ENCODE data around the gene PPM1F. TPM values are rescaled to one million over a fixed set of nuclear protein-coding genes. Genes with fewer than 3 reads are reported as not detected.

Gene PPM1F
- total and polyA plus RNA-seq, 10 of the 15 experiments (the other 5 are each of a cell fraction or from before 2014, with no cell fraction given): 0.55 to 26.3 (median 9.7) TPM

DNA sequence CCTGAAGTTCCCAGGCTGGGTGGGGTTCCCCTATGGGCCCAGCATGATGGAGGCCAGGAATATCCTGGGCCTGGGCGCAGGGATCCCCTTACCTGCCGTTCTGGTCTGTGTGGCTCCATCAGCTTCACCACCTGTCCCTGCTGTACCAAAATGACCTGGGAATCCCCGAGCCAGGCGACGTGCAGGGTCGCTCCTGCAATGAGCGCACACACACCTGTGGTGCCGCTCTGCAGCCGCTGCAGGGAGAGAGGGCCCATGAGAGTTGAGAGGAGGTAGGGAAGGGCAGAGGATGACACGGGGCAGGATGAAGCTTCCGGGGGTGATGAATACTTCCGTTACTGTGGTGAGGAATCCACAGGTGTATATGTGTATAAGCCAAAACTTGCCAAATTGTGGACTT lies 21.6 kb downstream of the PPM1F start:
- ATAC-seq: no peak
- in situ Hi-C loops (cut with MboI) (loop anchor here (10.0 kb wide), 1 partner anchor 56 kb away; no protein-coding TSS in a partner anchor), intact Hi-C loops (cut with micrococcal nuclease; ENCODE audit: unreplicated experiment) (loop anchor here (10.0 kb wide), 1 partner anchor 156 kb away; no protein-coding TSS in a partner anchor)
- H3K27me3 ChIP-seq (replicated peaks in 1 of 2; ENCODE audit: control insufficient read depth in 2 of 2, insufficient read depth in 2 of 2, low read length in 1 of 2): no peaks in the 10 kb centered on the region
- no peaks in the 10 kb centered on the region for H3K4me1 ChIP-seq (ENCODE audit: control insufficient read depth, insufficient read depth, low read length)
- no peak overlapping the region for H2AFZ ChIP-seq (ENCODE audit: control insufficient read depth, low read depth, low read length)
- ChIA-PET POLR2A (no interaction called here), SMC1A (ENCODE audit: uncharacterized antibody, unreplicated experiment) (no interaction called here), CTCF (no interaction called here), RAD21 (ENCODE audit: unreplicated experiment) (no interaction called here)
- 76% methylated on average over 12 of the region's 12 CpGs for WGBS (ENCODE audit: insufficient coverage, insufficient replicate concordance, low lambda C conversion rate, missing lambda C conversion rate)
- no peaks in the 10 kb centered on the region for H3K79me2 ChIP-seq (ENCODE audit: control insufficient read depth, insufficient read depth, low read length)
- H3K27ac ChIP-seq (ENCODE audit: control insufficient read depth, insufficient read depth): no peak overlapping the region
- no peaks in the 10 kb centered on the region for H3K9me3 ChIP-seq (replicated peaks; ENCODE audit: control insufficient read depth, insufficient read depth, low read length)
- TF ChIP-seq RB1 (IDR thresholded peaks at IDR 0.05; ENCODE audit: borderline replicate concordance): no peak
- TF ChIP-seq SIN3A (IDR thresholded peaks at IDR 0.05; ENCODE audit: low read depth, low read length): no peak
- TF ChIP-seq, protein P1, sequence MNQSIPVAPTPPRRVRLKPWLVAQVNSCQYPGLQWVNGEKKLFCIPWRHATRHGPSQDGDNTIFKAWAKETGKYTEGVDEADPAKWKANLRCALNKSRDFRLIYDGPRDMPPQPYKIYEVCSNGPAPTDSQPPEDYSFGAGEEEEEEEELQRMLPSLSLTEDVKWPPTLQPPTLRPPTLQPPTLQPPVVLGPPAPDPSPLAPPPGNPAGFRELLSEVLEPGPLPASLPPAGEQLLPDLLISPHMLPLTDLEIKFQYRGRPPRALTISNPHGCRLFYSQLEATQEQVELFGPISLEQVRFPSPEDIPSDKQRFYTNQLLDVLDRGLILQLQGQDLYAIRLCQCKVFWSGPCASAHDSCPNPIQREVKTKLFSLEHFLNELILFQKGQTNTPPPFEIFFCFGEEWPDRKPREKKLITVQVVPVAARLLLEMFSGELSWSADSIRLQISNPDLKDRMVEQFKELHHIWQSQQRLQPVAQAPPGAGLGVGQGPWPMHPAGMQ (IDR thresholded peaks at IDR 0.05; ENCODE audit: borderline replicate concordance): no peak
- no peak for TF ChIP-seq TCF12 (IDR thresholded peaks at IDR 0.05; ENCODE audit: low read depth, low read length)
- TF ChIP-seq FOXM1 (IDR thresholded peaks at IDR 0.05; ENCODE audit: low read depth, low read length): no peak
- TF ChIP-seq BHLHE40 (IDR thresholded peaks at IDR 0.05; ENCODE audit: borderline replicate concordance in 1 of 2, low read depth in 2 of 2, low read length in 1 of 2): no peak
- no peak for TF ChIP-seq MYB (IDR thresholded peaks at IDR 0.05; ENCODE audit: borderline replicate concordance, low read depth, low read length)
- TF ChIP-seq, protein P2, sequence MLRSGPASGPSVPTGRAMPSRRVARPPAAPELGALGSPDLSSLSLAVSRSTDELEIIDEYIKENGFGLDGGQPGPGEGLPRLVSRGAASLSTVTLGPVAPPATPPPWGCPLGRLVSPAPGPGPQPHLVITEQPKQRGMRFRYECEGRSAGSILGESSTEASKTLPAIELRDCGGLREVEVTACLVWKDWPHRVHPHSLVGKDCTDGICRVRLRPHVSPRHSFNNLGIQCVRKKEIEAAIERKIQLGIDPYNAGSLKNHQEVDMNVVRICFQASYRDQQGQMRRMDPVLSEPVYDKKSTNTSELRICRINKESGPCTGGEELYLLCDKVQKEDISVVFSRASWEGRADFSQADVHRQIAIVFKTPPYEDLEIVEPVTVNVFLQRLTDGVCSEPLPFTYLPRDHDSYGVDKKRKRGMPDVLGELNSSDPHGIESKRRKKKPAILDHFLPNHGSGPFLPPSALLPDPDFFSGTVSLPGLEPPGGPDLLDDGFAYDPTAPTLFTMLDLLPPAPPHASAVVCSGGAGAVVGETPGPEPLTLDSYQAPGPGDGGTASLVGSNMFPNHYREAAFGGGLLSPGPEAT (IDR thresholded peaks at IDR 0.05; ENCODE audit: low read depth): no peak
- no peak for TF ChIP-seq PAX8 (IDR thresholded peaks at IDR 0.05)
- TF ChIP-seq NBN (IDR thresholded peaks at IDR 0.05): no peak
- TF ChIP-seq SRF (IDR thresholded peaks at IDR 0.05; ENCODE audit: low read depth in 2 of 2, low read length in 2 of 2): no peak
- TF ChIP-seq ZNF384 (IDR thresholded peaks at IDR 0.05; ENCODE audit: borderline replicate concordance, low read depth, low read length): no peak
- no peak for TF ChIP-seq RELA (IDR thresholded peaks at IDR 0.05; ENCODE audit: borderline replicate concordance, partially characterized antibody)
- TF ChIP-seq DPF2 (IDR thresholded peaks at IDR 0.05): no peak
- no peak for TF ChIP-seq RAD21 (IDR thresholded peaks at IDR 0.05; ENCODE audit: insufficient read depth, low read depth, low read length)
- TF ChIP-seq, protein P3, sequence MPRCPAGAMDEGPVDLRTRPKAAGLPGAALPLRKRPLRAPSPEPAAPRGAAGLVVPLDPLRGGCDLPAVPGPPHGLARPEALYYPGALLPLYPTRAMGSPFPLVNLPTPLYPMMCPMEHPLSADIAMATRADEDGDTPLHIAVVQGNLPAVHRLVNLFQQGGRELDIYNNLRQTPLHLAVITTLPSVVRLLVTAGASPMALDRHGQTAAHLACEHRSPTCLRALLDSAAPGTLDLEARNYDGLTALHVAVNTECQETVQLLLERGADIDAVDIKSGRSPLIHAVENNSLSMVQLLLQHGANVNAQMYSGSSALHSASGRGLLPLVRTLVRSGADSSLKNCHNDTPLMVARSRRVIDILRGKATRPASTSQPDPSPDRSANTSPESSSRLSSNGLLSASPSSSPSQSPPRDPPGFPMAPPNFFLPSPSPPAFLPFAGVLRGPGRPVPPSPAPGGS (IDR thresholded peaks at IDR 0.05; ENCODE audit: borderline replicate concordance, insufficient read depth, low read depth, low read length, poor library complexity, severe bottlenecking): no peak
- no peak for TF ChIP-seq ESRRA (IDR thresholded peaks at IDR 0.05; ENCODE audit: low read length)
- TF ChIP-seq YY1 (IDR thresholded peaks at IDR 0.05; ENCODE audit: low read depth, low read length): no peak
- TF ChIP-seq, protein P4, sequence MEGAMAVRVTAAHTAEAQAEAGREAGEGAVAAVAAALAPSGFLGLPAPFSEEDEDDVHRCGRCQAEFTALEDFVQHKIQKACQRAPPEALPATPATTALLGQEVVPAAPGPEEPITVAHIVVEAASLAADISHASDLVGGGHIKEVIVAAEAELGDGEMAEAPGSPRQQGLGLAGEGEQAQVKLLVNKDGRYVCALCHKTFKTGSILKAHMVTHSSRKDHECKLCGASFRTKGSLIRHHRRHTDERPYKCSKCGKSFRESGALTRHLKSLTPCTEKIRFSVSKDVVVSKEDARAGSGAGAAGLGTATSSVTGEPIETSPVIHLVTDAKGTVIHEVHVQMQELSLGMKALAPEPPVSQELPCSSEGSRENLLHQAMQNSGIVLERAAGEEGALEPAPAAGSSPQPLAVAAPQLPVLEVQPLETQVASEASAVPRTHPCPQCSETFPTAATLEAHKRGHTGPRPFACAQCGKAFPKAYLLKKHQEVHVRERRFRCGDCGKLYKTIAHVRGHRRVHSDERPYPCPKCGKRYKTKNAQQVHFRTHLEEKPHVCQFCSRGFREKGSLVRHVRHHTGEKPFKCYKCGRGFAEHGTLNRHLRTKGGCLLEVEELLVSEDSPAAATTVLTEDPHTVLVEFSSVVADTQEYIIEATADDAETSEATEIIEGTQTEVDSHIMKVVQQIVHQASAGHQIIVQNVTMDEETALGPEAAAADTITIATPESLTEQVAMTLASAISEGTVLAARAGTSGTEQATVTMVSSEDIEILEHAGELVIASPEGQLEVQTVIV (IDR thresholded peaks at IDR 0.05; ENCODE audit: borderline replicate concordance, partially characterized antibody): no peak
- H3K4me2 ChIP-seq (ENCODE audit: control insufficient read depth, insufficient read depth): no peak overlapping the region
- no peaks in the 10 kb centered on the region; a peak in 1 of 4 replicates for H3K36me3 ChIP-seq (ENCODE audit: control insufficient read depth in 2 of 2, insufficient read depth in 2 of 2, low read length in 1 of 2)
- no TSS peak for BruUV-seq (replicated peaks)
- H3K4me3 ChIP-seq: no peak overlapping the region
- no peak for FAIRE-seq
- H3K9ac ChIP-seq (ENCODE audit: control insufficient read depth, insufficient read depth, low read length): no peak overlapping the region
- H4K20me1 ChIP-seq (ENCODE audit: control insufficient read depth, insufficient read depth): no peaks in the 10 kb centered on the region
- DNase-seq (ENCODE audit: low read depth, low spot score): no peak

Measured in GM12878 (cell line).